ENCODE data around the gene ADGRV1.
"Not testable (repeated sequence)": the region's sequence is repeated elsewhere in the genome, so short reads cannot be mapped to it uniquely, and the experiment has no call there.

Gene ADGRV1

DNA sequence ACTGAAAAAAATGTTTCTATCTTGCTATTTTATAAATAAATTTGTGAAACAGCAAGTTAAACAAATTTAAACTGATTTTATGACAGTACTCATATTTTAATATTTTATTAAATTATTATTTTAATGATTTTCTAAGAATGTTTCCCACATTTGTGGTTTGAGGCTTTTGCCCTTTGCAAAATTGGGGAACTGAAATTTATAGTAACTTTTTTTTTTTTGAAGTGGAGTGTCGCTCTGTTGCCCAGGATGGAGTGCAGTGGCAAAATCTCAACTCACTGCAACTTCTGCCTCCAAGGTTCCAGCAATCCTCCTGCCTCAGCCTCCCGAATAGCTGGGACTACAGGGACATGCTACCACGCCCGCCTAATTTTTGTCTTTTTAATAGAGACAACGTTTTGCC is 7.2 kb upstream of the ADGRV1 start:
- DNase-seq (ENCODE audit: low read depth) = no peak

- no peak for DNase-seq (ENCODE audit: low read depth)
Measured at GRCh38 chr5:90553711-90554110, 4.9 kb upstream of the ADGRV1 start.

DNA sequence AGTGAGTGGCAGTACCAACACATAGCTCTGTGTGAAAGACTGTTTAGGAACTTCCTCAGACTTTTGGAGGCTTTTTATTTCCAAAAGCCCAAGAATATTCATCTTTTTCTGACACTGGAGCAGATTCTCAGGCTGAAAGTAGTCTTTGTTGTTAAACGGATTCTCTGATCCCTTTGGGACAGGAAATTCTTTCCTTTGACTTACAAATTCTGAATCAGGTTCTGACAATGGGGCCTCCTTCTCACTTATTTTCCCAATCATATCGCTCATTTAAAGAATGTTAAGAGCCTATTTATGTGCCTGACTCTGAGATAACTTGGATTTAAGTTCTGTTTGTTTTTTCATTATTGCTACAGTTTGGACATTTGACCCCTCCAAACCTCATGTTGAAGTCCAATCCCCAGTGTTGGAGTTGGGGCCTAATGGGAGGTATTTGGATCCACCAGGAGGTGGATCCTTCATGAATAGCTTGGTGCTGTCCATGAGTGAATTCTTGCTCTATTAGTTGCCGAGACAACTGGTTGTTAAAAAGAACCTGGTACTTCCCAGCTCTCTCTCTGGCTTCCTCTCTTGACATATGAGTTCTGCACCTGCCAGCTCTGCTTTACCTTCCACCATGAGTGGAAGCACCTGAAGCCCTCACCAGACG is 4.1 kb upstream of the ADGRV1 start:
- no peak for DNase-seq (ENCODE audit: low read depth)

GRCh38 chr5:90555666-90556065 is 2.9 kb upstream of the ADGRV1 start:
- no peak for DNase-seq (ENCODE audit: low read depth)

GRCh38 chr5:90557391-90557790 is 1.2 kb upstream of the ADGRV1 start:
- no peak for DNase-seq (ENCODE audit: low read depth)

- no peak for DNase-seq (ENCODE audit: low read depth)
Measured at GRCh38 chr5:90557871-90558270, 726 bp upstream of the ADGRV1 start.

DNA sequence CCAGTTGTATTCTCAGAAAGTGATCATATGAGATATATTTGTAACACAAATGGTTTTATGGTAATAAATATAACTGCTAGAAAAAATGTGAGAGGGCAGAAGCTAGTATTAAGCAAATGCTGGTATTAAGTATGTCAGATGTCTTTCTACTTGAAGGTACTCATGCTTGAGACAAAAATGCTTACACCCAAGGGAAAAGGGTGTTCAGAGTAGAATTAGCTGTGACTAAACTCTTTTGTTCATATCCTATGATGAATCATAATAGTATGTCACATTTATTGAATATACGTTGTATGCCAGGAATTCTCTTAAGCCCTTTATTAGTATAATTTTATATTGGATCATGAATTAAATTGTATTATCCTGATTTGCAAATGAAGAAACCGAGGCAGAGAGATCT is 2.2 kb downstream of the ADGRV1 start:
- DNase-seq (ENCODE audit: low read depth) = no peak

GRCh38 chr5:90561766-90562165 is 3.2 kb downstream of the ADGRV1 start:
- DNase-seq (ENCODE audit: low read depth) = no peak

DNA sequence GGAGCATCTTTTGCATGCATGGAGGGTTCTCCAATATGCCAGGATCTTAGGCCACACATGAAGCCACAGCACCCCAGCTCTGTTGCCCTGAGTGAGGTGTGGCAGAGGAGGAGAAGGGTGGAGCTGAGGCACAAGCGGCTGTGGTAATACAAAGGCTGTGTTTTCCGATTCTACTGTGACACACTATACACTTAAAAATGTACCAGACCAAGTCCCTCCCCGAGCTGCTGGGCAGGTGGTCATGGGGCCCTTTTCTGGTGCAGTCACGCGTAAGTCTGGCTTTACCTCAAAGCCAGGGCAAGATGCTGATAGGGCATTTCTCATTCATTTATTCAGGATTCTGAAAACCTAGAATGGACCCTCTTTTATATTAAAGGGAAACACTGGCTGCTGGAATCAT is 3.7 kb downstream of the ADGRV1 start:
- no peak for DNase-seq (ENCODE audit: low read depth)

DNA sequence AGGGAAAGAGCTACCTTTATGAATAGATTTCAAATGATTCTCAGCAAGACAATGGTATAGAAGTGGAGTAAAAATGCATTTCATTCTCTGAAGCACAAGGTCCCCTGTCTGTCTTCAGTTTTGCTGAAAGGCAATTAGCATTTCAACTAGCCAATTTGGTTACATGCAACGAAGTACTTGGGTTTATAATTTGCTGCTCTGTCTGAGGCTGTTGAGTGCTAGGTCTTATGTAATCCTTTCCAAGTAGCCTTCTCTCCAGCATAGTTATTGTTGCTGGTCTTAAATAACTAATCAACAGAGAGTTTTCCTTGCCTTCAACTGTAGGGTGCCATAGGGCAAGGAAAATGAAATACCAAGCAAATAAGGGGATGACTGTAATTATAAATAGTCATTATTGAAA is 4.5 kb downstream of the ADGRV1 start:
- no peak for DNase-seq (ENCODE audit: low read depth)

DNA sequence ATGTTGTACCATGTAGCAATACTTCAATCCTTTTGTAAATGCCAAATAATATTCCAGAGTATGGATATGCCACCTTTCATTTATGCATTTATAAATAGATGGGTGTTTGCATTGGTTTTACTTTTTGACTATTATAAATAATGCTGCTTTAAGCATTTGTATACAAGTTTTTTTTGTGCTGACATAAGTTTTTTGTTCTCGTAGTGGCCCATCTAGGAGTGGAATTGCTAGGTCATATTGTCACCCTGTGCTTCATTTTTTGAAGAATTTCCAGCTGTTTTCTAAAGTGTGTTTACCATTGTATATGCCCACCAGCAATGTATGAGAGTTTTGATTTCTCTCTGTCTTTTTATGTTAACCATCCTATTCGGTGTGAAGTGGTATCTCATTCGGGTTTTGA is 6.9 kb downstream of the ADGRV1 start:
- DNase-seq (ENCODE audit: low read depth) = no peak

GRCh38 chr5:90569084-90569483 is 10.5 kb downstream of the ADGRV1 start:
- DNase-seq (ENCODE audit: low read depth) = no peak

DNA sequence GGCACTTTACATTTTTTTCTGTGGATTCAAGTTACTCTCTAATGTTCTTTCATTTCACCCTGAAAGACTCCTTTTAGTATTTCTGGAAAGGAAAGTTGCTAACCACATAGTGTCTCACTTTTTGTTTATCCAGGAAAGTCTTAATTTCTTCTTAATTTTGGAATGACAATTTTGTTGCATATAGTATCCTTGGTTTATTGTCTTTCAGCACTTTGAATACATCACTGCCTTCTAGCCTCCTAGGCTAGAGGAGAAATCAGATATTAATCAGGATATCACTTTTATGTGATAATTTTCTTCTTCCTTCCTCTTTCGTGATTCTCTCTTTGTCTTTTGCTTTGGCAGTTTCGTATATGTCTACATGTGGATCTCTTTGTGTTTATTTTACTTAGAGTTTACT is 11.4 kb downstream of the ADGRV1 start:
- no peak for DNase-seq (ENCODE audit: low read depth)

DNA sequence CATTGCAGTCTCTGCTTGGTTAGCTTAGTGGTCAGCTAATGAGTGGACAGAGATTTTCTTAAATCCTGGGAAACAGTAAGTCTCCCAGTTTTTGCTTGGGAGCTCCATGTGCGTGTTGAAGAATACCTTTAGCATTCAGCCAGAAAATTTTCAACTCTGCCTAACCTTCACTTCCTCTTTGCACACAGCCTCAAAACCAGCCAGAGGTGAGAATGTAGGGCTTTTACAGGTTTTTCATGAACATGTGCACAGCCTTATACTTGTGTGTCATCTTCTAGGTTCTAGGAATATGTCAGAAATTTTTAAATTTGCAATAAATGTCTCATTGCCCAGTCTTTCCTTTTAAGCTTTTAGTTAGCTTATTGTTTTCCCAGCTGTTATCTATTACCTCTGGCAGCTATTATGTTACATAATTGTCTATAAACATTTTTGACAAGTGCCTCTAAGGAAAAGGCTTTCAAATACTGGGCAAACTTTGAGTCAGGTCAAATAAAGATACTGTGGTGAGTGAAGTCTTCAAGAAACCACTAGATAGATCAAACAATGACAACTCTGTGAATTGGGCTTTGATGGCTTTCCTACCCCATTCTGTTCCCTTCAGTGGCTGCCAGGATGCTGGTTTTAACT is 12.7 kb downstream of the ADGRV1 start:
- no peak for DNase-seq (ENCODE audit: low read depth)

GRCh38 chr5:90575712-90576111 is 17.1 kb downstream of the ADGRV1 start:
- no peak for DNase-seq (ENCODE audit: low read depth)

DNA sequence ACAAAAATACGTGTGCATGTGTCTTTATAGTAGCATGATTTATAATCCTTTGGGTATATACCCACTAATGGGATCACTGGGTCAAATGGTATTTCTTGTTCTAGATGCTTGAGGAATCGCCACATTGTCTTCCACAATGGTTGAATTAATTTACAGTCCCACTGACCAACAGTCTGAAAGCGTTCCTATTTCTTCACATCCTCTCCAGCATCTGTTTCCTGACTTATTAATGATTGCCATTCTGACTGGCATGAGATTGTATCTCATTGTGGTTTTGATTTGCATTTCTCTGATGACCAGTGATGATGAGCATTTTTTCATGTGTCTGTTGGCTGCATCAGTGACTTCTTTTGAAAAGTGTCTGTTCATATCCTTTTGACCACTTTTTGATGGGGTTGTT is 18.0 kb downstream of the ADGRV1 start:
- not testable (repeated sequence) for DNase-seq (ENCODE audit: low read depth)

- DNase-seq (ENCODE audit: low read depth) = not testable (repeated sequence)
Measured at GRCh38 chr5:90579905-90580304, 21.3 kb downstream of the ADGRV1 start.

GRCh38 chr5:90581956-90582355 is 23.4 kb downstream of the ADGRV1 start:
- DNase-seq (ENCODE audit: low read depth) = no peak

- no peak for DNase-seq (ENCODE audit: low read depth)
Measured at GRCh38 chr5:90585337-90585986, 26.9 kb downstream of the ADGRV1 start.

- no peak for DNase-seq (ENCODE audit: low read depth)
Measured at GRCh38 chr5:90586469-90586868, 27.9 kb downstream of the ADGRV1 start.

DNA sequence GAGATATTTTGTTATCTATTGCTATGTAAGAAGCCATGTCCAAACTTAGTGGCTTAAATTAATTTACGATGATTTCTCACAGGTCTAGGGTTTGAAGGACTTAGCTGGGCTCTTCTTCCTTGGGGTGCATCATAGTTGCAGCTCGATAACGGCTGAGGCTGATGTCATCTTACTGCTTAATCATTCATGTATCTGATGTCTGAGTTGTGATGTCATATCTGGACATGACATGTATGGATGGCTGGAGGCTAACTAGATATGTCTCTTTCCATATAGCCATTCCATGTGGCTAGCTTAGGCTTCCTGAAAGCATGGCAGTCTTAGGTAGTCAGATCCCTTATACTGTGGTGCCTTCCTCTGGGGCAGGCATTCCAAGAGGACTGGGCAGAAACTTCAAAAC is 31.6 kb downstream of the ADGRV1 start:
- no peak for DNase-seq (ENCODE audit: low read depth)

DNA sequence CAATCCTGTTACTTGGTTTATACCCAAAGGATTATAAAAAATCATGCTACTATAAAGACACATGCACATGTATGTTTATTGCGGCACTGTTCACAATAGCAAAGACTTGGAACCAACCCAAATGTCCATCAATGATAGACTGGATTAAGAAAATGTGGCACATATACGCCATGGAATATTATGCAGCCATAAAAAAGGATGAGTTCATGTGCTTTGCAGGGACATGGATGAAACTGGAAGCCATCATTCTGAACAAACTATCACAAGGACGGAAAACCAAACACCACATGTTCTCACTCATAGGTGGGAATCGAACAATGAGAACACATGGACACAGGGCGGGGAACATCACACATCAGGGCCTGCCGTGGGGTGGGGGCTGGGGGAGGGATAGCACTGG is 34.5 kb downstream of the ADGRV1 start:
- DNase-seq (ENCODE audit: low read depth) = not testable (repeated sequence)

GRCh38 chr5:90595766-90596165 is 37.2 kb downstream of the ADGRV1 start:
- DNase-seq (ENCODE audit: low read depth) = not testable (repeated sequence)

DNA sequence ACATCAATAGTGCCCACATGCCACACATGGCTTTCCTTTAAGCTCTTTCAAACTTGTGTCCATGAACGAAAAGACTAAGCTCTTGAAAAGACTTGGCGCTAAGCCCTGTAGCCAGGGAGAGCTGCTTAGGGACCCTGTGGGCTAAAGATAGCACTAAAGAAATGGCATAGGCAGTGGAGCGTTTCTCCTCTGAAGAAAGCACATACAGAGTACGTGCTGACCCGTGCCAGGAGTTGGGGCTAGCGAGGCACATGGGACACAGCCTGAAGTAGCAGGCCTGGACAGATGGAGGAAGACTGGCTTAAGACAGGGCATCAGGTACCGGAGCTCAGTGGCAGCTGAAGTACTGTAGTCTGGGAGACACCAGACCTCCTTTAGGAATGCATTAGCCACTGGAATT is 39.7 kb downstream of the ADGRV1 start:
- no peak for DNase-seq (ENCODE audit: low read depth)
